Measurements from ENCODE around the gene TMEM37. TPM values are rescaled to one million over a fixed set of nuclear protein-coding genes. Genes with fewer than 3 reads are reported as not detected.
A peak's percentile ranks its signal among the peaks of the same experiment; 100 is the strongest.

Gene TMEM37
- total RNA-seq, 1 experiment from 2014 or later: 4.2 TPM

DNA sequence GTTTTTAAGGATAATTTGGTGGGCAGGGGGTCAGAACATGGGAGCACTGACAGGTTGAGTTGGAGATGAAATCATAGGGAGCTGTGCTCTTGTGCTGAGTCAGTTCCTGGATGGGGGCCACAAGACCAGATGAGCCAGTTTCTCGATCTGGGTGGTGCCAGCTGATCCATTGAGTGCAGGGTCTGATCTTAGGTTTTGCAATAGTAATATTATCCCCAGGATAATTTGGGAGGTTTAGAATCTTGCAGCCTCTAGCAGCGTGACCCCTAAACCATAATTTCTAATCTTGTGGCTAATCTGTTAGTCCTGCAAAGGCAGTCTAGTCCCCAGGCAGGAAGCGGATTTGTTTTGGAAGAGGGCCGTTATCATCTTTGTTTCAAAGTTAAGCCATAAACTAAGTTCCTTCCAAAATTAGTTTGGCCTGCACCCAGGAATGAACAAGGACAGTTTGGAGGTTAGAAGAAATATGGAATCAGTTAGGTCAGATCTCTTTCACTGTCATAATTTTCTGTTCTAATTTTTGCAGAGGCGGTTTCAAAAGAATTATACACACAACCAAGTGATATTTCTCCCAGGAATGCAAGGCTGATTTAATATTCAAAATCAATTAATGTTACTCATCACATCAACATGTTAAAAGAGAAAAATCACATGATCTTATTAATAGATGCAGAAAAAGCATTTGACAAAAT is 41.9 kb upstream of the TMEM37 start:
- no peak overlapping the region for H2BK20ac ChIP-seq (ENCODE audit: low read depth, low read length, poor library complexity, severe bottlenecking)
- no peak overlapping the region for H2BK12ac ChIP-seq (ENCODE audit: insufficient read length, low read depth, low read length)
- H3K27me3 Mint-ChIP-seq (ENCODE audit: low read depth): no peaks in the 10 kb centered on the region
- no peak overlapping the region for H3K14ac ChIP-seq (ENCODE audit: insufficient read depth, low read length)
- H3T11ph ChIP-seq (ENCODE audit: low read length): no peak overlapping the region
- H3K9me3 ChIP-seq (ENCODE audit: control insufficient read depth, low read depth, low read length): no peaks in the 10 kb centered on the region
- H2BK120ac ChIP-seq (ENCODE audit: low read depth, low read length, poor library complexity, severe bottlenecking): no peak overlapping the region
- H4K8ac ChIP-seq (replicated peaks; ENCODE audit: insufficient read length, low read depth, low read length): no peak overlapping the region
- no peak overlapping the region for H2BK5ac ChIP-seq (ENCODE audit: insufficient read length, low read length)
- H3K79me2 ChIP-seq (ENCODE audit: insufficient read depth, low read length): no peaks in the 10 kb centered on the region
- no peak overlapping the region for H3K23ac ChIP-seq (ENCODE audit: insufficient read length, low read depth, low read length)
- H4K20me1 ChIP-seq (ENCODE audit: control insufficient read depth, insufficient read depth, insufficient read length): no peaks in the 10 kb centered on the region
- no peak overlapping the region for H3K4ac ChIP-seq (ENCODE audit: low read depth, low read length)
- H3K27ac ChIP-seq (ENCODE audit: insufficient read length, low read depth, low read length): no peak overlapping the region
- H3K36me3 Mint-ChIP-seq (ENCODE audit: insufficient read depth in 1 of 3, low read depth in 3 of 3): no peaks in the 10 kb centered on the region
- H3K27ac Mint-ChIP-seq: peak overlapping the region in 2 of 3 experiments; percentile 43 to 54; a peak in 1 of 7 replicates
- no peaks in the 10 kb centered on the region for H3K23me2 ChIP-seq (ENCODE audit: insufficient read length, low read depth, low read length, poor library complexity, severe bottlenecking)
- H2AK5ac ChIP-seq (ENCODE audit: insufficient read length, low read length): no peak overlapping the region
- no peaks in the 10 kb centered on the region for H3K79me1 ChIP-seq (ENCODE audit: insufficient read depth, low read depth, low read length, poor library complexity, severe bottlenecking)
- no peaks in the 10 kb centered on the region for H3K27me3 ChIP-seq (ENCODE audit: insufficient read depth, low read length)
- H4K91ac ChIP-seq (ENCODE audit: insufficient read length, low read depth, low read length): no peak overlapping the region
- no peaks in the 10 kb centered on the region for H3K4me1 ChIP-seq (ENCODE audit: insufficient read depth, low read length)
- peaks cover 14 to 25% of the 10 kb centered on the region in 2 experiments for H3K4me1 Mint-ChIP-seq
- TF ChIP-seq, protein P1, sequence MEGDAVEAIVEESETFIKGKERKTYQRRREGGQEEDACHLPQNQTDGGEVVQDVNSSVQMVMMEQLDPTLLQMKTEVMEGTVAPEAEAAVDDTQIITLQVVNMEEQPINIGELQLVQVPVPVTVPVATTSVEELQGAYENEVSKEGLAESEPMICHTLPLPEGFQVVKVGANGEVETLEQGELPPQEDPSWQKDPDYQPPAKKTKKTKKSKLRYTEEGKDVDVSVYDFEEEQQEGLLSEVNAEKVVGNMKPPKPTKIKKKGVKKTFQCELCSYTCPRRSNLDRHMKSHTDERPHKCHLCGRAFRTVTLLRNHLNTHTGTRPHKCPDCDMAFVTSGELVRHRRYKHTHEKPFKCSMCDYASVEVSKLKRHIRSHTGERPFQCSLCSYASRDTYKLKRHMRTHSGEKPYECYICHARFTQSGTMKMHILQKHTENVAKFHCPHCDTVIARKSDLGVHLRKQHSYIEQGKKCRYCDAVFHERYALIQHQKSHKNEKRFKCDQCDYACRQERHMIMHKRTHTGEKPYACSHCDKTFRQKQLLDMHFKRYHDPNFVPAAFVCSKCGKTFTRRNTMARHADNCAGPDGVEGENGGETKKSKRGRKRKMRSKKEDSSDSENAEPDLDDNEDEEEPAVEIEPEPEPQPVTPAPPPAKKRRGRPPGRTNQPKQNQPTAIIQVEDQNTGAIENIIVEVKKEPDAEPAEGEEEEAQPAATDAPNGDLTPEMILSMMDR (conservative IDR thresholded peaks at IDR 0.05): no peak
- no peak overlapping the region for H2AFZ ChIP-seq (ENCODE audit: low read length)
- H3K4me3 Mint-ChIP-seq: no peak overlapping the region
- no peaks in the 10 kb centered on the region for H3K9me3 Mint-ChIP-seq
- H3K9ac ChIP-seq (ENCODE audit: extremely low read depth, insufficient read length, low read length): no peak overlapping the region
- H2BK15ac ChIP-seq (ENCODE audit: low read depth, low read length): no peak overlapping the region
- no peak overlapping the region for H3K56ac ChIP-seq (ENCODE audit: insufficient read length, low read depth, low read length)
- no peak overlapping the region for H4K5ac ChIP-seq (ENCODE audit: insufficient read length, low read depth, low read length)
- WGBS (ENCODE audit: extremely low coverage, insufficient read length, low lambda C conversion rate): no CpG with 5 or more reads among the region's 5 CpGs
- no peak overlapping the region for H3K4me2 ChIP-seq (ENCODE audit: insufficient read depth, insufficient read length, low read length)
- no peak for DNase-seq
- H3K18ac ChIP-seq (ENCODE audit: insufficient read length, low read depth, low read length): no peak overlapping the region
